WTC11 (cell line): ENCODE data around the gene ZCCHC8. TPM values are rescaled to one million over a fixed set of nuclear protein-coding genes. Genes with fewer than 3 reads are reported as not detected.
"Not testable (repeated sequence)": the region's sequence is repeated elsewhere in the genome, so short reads cannot be mapped to it uniquely, and the experiment has no call there.

Experiments used
- ATAC-seq: fragments of 200-7000 bp; cut with Tn5 transposase; 2 replicates; pipeline ENCODE4 v1.10.0; 2021; ENCODE audit warnings: mild to moderate bottlenecking, moderate library complexity
- CTCF ChIA-PET: fragments of 300-600 bp; sonication (Branson Sonifier 250); formaldehyde crosslinking; loops from one replicate; lab custom pipeline; 2021; ENCODE audit warnings: antibody characterized with exemption; lab: Charles Lee
- POLR2A ChIA-PET: fragments of 350-600 bp; sonication (Branson Sonifier 250); formaldehyde crosslinking; loops from one replicate; lab custom pipeline; 2021; ENCODE audit warnings: antibody characterized with exemption; lab: Charles Lee
- DNase-seq: peaks from one replicate; pipeline ENCODE4 v3.0.0; 2021; ENCODE audit warnings: low spot score
- H3K27ac Mint-ChIP-seq: 2 replicates; pipeline ENCODE4 v1.8.0; 2021; ENCODE audit warnings: mixed read lengths
- H3K27me3 Mint-ChIP-seq: 2 replicates; pipeline ENCODE4 v1.8.0; 2021; ENCODE audit warnings: low read depth, mild to moderate bottlenecking, moderate library complexity, mixed read lengths
- H3K36me3 Mint-ChIP-seq: 2 replicates; pipeline ENCODE4 v1.8.0; 2021; ENCODE audit warnings: mixed read lengths
- H3K4me1 Mint-ChIP-seq: 2 replicates; pipeline ENCODE4 v1.8.0; 2022; ENCODE audit warnings: mixed read lengths
- H3K4me3 Mint-ChIP-seq: 2 replicates; pipeline ENCODE4 v1.8.0; 2021; ENCODE audit warnings: mild to moderate bottlenecking, moderate library complexity, mixed read lengths
- H3K9me3 Mint-ChIP-seq: 2 replicates; pipeline ENCODE4 v1.8.0; 2021; ENCODE audit warnings: mixed read lengths
- ATF1 ChIP-seq: sonication (generic); formaldehyde crosslinking; IDR thresholded peaks from 2 replicates; pipeline ENCODE4 v1.8.1; 2023; ENCODE audit warnings: mild to moderate bottlenecking, moderate library complexity, missing genetic modification reagents
- CREB1 ChIP-seq: sonication (generic); formaldehyde crosslinking; IDR thresholded peaks from 2 replicates; pipeline ENCODE4 v1.8.0; 2023; ENCODE audit warnings: mild to moderate bottlenecking, missing genetic modification reagents
- FOXJ3 ChIP-seq: sonication (generic); formaldehyde crosslinking; IDR thresholded peaks from 2 replicates; pipeline ENCODE4 v1.9.0; 2021; ENCODE audit warnings: missing genetic modification reagents, mild to moderate bottlenecking, borderline replicate concordance
- FOXP1 ChIP-seq: sonication (generic); formaldehyde crosslinking; IDR thresholded peaks from 2 replicates; pipeline ENCODE4 v1.8.0; 2022; ENCODE audit warnings: missing genetic modification reagents, mild to moderate bottlenecking, moderate library complexity, borderline replicate concordance
- HMGA2 ChIP-seq: fragments of 250-450 bp; sonication (Bioruptor Pico); IDR thresholded peaks from 2 replicates; pipeline ENCODE4 v1.4.0; 2021; ENCODE audit warnings: mild to moderate bottlenecking, moderate library complexity
- JUN ChIP-seq: sonication (generic); formaldehyde crosslinking; IDR thresholded peaks from 2 replicates; pipeline ENCODE4 v1.8.0; 2023; ENCODE audit warnings: mild to moderate bottlenecking, missing genetic modification reagents
- KAT7 ChIP-seq: sonication (generic); formaldehyde crosslinking; IDR thresholded peaks from 2 replicates; pipeline ENCODE4 v1.8.1; 2023; ENCODE audit warnings: missing genetic modification reagents, mild to moderate bottlenecking, borderline replicate concordance
- MYBL2 ChIP-seq: sonication (generic); formaldehyde crosslinking; IDR thresholded peaks from 2 replicates; pipeline ENCODE4 v1.8.1; 2023; ENCODE audit warnings: mild to moderate bottlenecking, moderate library complexity, missing genetic modification reagents
- NR1H2 ChIP-seq: sonication (generic); formaldehyde crosslinking; IDR thresholded peaks from 2 replicates; pipeline ENCODE4 v1.9.0; 2021; ENCODE audit warnings: mild to moderate bottlenecking, moderate library complexity, missing genetic modification reagents
- ZNF121 ChIP-seq: sonication (generic); formaldehyde crosslinking; IDR thresholded peaks from 2 replicates; pipeline ENCODE4 v1.8.0; 2023; ENCODE audit warnings: missing genetic modification reagents
- ZNF219 ChIP-seq: sonication (generic); formaldehyde crosslinking; IDR thresholded peaks from 2 replicates; pipeline ENCODE4 v1.8.0; 2023; ENCODE audit warnings: missing genetic modification reagents, mild to moderate bottlenecking, borderline replicate concordance
- ZNF416 ChIP-seq: fragments of 250-450 bp; sonication (Bioruptor Pico); IDR thresholded peaks from 2 replicates; pipeline ENCODE4 v1.9.0; 2021; ENCODE audit warnings: mild to moderate bottlenecking, inconsistent platforms
- total RNA-seq: library from RNA; stranded (reverse); gene quantifications from 3 replicates; pipeline ENCODE4 v1.2.3, GENCODE V29; 2021
- TF ChIP-seq, protein P1 (sequence below): fragments of 250-450 bp; sonication (Bioruptor Pico); IDR thresholded peaks from 2 replicates; pipeline ENCODE4 v1.9.0; 2021; ENCODE audit warnings: mild to moderate bottlenecking
- TF ChIP-seq, protein P2 (sequence below): fragments of 250-450 bp; sonication (Bioruptor Pico); IDR thresholded peaks from 2 replicates; pipeline ENCODE4 v2.1.2; 2022; ENCODE audit warnings: mild to moderate bottlenecking, moderate library complexity
- TF ChIP-seq, protein P3 (sequence below): fragments of 250-450 bp; sonication (Bioruptor Pico); conservative IDR thresholded peaks from 2 replicates; pipeline ENCODE4 v1.9.0; 2021; ENCODE audit warnings: mild to moderate bottlenecking
- TF ChIP-seq, protein P4 (sequence below): sonication (generic); formaldehyde crosslinking; IDR thresholded peaks from 2 replicates; pipeline ENCODE4 v1.8.1; 2022; ENCODE audit warnings: low read depth, mild to moderate bottlenecking, moderate library complexity, missing genetic modification reagents, borderline replicate concordance

ZCCHC8 gene
- total RNA-seq, 1 experiment from 2014 or later, result 28.4 TPM

DNA sequence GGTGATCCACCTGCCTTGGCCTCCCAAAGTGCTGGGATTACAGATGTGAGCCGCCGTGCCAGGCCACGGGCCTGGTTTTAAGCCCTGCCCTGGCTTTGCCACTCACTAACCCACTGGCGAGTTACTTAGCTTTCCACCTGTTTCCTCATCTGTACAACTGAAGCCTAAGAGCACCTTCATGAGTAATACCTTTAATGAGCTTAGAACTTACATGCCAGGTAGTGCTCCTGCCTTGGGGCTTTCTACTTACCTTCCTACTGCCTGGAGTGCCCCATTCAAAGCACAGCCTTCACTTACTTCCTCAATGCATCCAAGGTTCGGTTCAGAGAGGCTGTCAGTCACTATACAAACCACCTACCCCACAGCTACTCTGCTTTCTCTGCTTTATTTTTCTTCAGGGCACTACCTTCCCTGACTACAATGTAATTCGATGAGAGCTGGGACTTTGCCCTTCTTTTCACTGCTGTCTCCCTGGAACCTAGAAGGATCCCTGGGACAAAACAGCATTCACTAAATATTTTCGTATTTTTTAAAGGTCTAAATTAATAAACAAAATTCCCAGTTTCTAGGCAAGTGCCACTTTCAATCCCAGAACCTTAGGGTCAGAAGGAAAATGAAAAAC is 13.8 kb downstream of the ZCCHC8 start (continued):
- TF ChIP-seq MYBL2, result no peak
- TF ChIP-seq CREB1 (CRISPR knock-in tag), result no peak

DNA sequence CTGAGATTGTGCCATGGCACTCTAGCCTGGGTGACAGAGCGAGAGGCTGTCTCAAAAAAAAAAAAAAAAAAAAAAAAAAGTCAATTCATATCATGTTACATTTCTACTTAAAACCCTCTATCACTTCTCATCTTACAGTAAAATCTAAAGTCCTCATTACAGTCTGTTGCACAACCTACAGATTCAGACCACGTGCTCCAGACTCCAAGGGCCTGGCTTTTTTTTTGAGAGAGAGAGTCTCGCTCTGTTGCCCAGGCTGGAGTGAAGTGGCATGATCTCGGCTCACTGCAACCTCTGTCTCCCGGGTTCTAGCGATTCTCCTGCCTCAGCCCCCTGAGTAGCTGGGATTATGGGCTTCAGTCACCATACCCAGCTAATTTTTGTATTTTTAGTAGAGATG is 14.4 kb downstream of the ZCCHC8 start:
- peaks cover 73% of the 10 kb centered on the region for H3K36me3 Mint-ChIP-seq
- H3K4me1 Mint-ChIP-seq, H3K4me3 Mint-ChIP-seq, CTCF ChIA-PET, H3K9me3 Mint-ChIP-seq, H3K27ac Mint-ChIP-seq, ATAC-seq, DNase-seq, H3K27me3 Mint-ChIP-seq: not testable (repeated sequence)
- POLR2A ChIA-PET, result interaction anchor here (0.5 kb wide), 1 partner anchor 12 kb away, joined by 4 read pairs; no protein-coding TSS in a partner anchor

DNA sequence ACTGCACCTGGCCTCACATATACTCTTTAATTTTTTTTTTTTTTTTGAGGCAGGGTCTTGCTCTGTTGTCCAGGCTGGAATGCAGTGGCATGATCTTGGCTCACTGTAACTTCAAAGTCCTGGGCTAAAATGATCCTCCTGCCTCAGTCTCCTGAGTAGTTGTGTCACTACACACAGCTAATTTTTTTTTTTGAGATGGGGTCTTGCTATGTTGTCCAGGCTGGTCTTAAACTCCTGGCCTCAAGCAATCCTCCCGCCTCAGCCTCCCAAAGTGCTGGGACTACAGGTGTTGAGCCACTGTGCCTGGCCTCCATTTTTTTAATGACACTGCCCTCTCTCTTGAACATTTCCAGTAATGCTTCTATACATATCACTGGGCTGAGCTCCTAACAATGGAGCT is 16.3 kb downstream of the ZCCHC8 start:
- H3K4me1 Mint-ChIP-seq, ATAC-seq, POLR2A ChIA-PET, H3K9me3 Mint-ChIP-seq, H3K27me3 Mint-ChIP-seq, H3K27ac Mint-ChIP-seq, CTCF ChIA-PET, DNase-seq, H3K4me3 Mint-ChIP-seq: not testable (repeated sequence)
- peak; percentile 77; the same call in 1 of the 2 replicates for TF ChIP-seq ZNF121 (CRISPR knock-in tag)
- H3K36me3 Mint-ChIP-seq, result peaks cover 72% of the 10 kb centered on the region

DNA sequence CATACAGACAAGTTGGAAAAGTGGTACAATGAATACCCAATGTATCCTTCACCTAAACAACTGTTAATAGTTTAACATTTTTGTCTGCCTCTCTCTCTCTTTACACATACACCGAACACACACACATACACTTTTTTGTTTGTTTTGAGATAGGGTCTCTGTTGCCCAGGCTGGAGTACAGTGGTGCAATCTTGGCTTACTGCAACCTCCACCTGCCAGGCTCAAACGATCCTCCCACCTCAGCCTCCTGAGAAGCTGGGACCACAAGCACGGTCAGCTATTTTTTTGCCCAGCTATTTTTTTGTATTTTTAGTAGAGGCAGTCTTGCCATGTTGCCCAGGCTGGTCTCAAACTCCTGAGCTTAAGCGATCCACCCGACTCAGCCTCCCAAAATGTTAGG is 16.8 kb downstream of the ZCCHC8 start:
- H3K4me3 Mint-ChIP-seq, result no peak overlapping the region
- DNase-seq (no peak), ATAC-seq (no peak)
- no peaks in the 10 kb centered on the region for H3K4me1 Mint-ChIP-seq
- peaks cover 71% of the 10 kb centered on the region for H3K36me3 Mint-ChIP-seq
- peaks cover 4% of the 10 kb centered on the region for H3K9me3 Mint-ChIP-seq
- no peaks in the 10 kb centered on the region for H3K27me3 Mint-ChIP-seq
- H3K27ac Mint-ChIP-seq, result no peak overlapping the region
- TF ChIP-seq MYBL2, result no peak
- TF ChIP-seq FOXP1, result no peak
- TF ChIP-seq, all 79 proteins: peak for 0
- ChIA-PET POLR2A (no interaction called here), CTCF (no interaction called here)

DNA sequence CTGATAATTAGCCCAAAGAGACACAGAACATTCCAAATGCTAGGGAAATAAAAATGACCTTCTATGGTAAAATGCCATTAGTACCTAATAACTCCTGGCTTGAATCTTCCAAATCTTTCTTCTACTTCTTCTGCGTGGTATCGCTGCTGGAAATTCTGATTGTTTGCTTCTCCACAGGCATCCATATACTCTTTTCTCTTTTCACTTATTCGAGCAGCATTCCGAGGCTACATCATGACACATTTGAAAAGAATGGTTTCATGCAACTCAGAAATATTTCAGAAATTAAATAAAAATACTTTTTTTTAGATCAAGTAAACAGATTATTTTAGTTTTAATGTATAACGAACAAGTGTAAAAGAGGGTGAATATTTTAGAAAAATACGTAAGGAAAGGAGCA is 18.9 kb downstream of the ZCCHC8 start:
- Mint-ChIP-seq H3K36me3 (peaks cover 74% of the 10 kb centered on the region), H3K27ac (no peak overlapping the region)
- ChIA-PET POLR2A (no interaction called here), CTCF (no interaction called here)
- TF ChIP-seq HMGA2 (CRISPR knock-in tag) (no peak), NR1H2 (CRISPR knock-in tag) (no peak), JUN (CRISPR knock-in tag) (no peak), FOXJ3 (CRISPR knock-in tag) (no peak), ZNF219 (CRISPR knock-in tag) (no peak), KAT7 (CRISPR knock-in tag) (no peak), ATF1 (CRISPR knock-in tag) (no peak), ZNF416 (CRISPR knock-in tag) (no peak)
- TF ChIP-seq, protein P1, sequence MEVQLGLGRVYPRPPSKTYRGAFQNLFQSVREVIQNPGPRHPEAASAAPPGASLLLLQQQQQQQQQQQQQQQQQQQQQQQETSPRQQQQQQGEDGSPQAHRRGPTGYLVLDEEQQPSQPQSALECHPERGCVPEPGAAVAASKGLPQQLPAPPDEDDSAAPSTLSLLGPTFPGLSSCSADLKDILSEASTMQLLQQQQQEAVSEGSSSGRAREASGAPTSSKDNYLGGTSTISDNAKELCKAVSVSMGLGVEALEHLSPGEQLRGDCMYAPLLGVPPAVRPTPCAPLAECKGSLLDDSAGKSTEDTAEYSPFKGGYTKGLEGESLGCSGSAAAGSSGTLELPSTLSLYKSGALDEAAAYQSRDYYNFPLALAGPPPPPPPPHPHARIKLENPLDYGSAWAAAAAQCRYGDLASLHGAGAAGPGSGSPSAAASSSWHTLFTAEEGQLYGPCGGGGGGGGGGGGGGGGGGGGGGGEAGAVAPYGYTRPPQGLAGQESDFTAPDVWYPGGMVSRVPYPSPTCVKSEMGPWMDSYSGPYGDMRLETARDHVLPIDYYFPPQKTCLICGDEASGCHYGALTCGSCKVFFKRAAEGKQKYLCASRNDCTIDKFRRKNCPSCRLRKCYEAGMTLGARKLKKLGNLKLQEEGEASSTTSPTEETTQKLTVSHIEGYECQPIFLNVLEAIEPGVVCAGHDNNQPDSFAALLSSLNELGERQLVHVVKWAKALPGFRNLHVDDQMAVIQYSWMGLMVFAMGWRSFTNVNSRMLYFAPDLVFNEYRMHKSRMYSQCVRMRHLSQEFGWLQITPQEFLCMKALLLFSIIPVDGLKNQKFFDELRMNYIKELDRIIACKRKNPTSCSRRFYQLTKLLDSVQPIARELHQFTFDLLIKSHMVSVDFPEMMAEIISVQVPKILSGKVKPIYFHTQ (CRISPR knock-in tag), result no peak
- TF ChIP-seq, protein P2, sequence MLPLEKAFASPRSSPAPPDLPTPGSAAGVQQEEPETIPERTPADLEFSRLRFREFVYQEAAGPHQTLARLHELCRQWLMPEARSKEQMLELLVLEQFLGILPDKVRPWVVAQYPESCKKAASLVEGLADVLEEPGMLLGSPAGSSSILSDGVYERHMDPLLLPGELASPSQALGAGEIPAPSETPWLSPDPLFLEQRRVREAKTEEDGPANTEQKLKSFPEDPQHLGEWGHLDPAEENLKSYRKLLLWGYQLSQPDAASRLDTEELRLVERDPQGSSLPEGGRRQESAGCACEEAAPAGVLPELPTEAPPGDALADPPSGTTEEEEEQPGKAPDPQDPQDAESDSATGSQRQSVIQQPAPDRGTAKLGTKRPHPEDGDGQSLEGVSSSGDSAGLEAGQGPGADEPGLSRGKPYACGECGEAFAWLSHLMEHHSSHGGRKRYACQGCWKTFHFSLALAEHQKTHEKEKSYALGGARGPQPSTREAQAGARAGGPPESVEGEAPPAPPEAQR (CRISPR knock-in tag), result no peak
- TF ChIP-seq, protein P3, sequence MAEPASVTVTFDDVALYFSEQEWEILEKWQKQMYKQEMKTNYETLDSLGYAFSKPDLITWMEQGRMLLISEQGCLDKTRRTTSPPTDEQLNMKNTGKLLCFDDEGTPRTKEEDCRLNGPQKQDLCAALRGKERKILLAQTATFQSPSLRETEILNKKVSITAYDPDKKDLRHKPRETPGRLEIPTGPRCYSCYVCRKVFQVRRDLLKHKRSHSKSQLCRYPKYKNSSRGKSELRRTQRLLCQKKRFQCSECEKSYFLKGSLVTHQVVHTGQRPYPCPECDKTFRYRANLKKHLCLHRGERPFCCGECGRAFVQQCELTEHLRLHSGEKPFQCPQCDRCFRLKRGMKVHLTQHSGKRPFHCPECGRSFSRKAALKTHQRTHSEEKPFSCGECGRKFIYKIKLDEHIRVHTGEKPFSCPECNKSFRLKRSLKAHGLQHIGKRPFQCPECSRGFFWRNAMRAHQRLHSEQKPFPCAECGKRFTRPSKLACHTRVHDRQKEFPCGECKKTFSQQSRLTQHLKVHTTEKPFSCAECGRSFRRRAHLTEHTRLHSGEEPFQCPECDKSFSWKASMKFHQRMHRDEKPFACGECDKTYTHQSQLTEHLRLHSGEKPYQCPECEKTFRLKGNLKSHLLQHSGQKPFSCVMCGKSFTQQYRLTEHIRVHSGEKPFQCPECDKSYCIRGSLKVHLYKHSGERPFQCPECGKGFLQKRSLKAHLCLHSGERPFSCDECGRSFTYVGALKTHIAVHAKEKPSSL (CRISPR knock-in tag), result no peak
- TF ChIP-seq, protein P4, sequence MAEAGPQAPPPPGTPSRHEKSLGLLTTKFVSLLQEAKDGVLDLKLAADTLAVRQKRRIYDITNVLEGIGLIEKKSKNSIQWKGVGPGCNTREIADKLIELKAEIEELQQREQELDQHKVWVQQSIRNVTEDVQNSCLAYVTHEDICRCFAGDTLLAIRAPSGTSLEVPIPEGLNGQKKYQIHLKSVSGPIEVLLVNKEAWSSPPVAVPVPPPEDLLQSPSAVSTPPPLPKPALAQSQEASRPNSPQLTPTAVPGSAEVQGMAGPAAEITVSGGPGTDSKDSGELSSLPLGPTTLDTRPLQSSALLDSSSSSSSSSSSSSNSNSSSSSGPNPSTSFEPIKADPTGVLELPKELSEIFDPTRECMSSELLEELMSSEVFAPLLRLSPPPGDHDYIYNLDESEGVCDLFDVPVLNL (CRISPR knock-in tag), result no peak
- TF ChIP-seq, all 79 proteins: peak for 0
- no peak overlapping the region for H3K4me3 Mint-ChIP-seq
- ATAC-seq (no peak), DNase-seq (no peak)
- H3K27me3 Mint-ChIP-seq, result no peaks in the 10 kb centered on the region
- H3K9me3 Mint-ChIP-seq, result peaks cover 4% of the 10 kb centered on the region
- H3K4me1 Mint-ChIP-seq, result no peaks in the 10 kb centered on the region
